ENCODE data around the gene FBLN7. TPM values are rescaled to one million over a fixed set of nuclear protein-coding genes. Genes with fewer than 3 reads are reported as not detected.

FBLN7 gene
- total and polyA plus RNA-seq, 4 donors: 0.60 to 2.4 (median 1.9) TPM

GRCh38 chr2:112143150-112143549 lies 5.0 kb downstream of the FBLN7 start:
- WGBS: 94% methylated on average over 5 of the region's 5 CpGs
- Histone ChIP-seq H3K9ac (ENCODE audit: low read depth in 1 of 2, low read length in 2 of 2) (no peak overlapping the region), H3K9me3 (ENCODE audit: control insufficient read depth in 4 of 4, low read length in 3 of 4) (no peaks in the 10 kb centered on the region), H3K36me3 (ENCODE audit: control insufficient read depth in 4 of 4, insufficient read depth in 3 of 4, low read depth in 1 of 4, low read length in 3 of 4) (peaks cover 0 to 1% (median 0%) of the 10 kb centered on the region in 4 donors), H3K4me1 (ENCODE audit: control insufficient read depth in 4 of 4, insufficient read depth in 4 of 4, low read length in 3 of 4) (peaks cover 0 to under 1% (median 0%) of the 10 kb centered on the region in 4 donors), H3K27me3 (ENCODE audit: control insufficient read depth in 4 of 4, insufficient read depth in 4 of 4, low read length in 3 of 4) (no peaks in the 10 kb centered on the region), H3K27ac (ENCODE audit: low read depth in 1 of 2, low read length in 2 of 2) (no peak overlapping the region), H3K4me3 (ENCODE audit: low read depth in 1 of 3, low read length in 3 of 3) (no peak overlapping the region)
- TF ChIP-seq ATF3 (IDR thresholded peaks at IDR 0.05) (no peak), HNF4G (IDR thresholded peaks at IDR 0.05) (no peak), GABPA (IDR thresholded peaks at IDR 0.05 in 1 of 2, conservative IDR thresholded peaks at IDR 0.05 in 1 of 2) (no peak), RXRA (IDR thresholded peaks at IDR 0.05) (no peak), TAF1 (conservative IDR thresholded peaks at IDR 0.05) (no peak), CTCF (IDR thresholded peaks at IDR 0.05; ENCODE audit: low read depth, low read length, missing input control) (no peak), NR2F2 (IDR thresholded peaks at IDR 0.05) (no peak), MAX (IDR thresholded peaks at IDR 0.05) (no peak), REST (IDR thresholded peaks at IDR 0.05) (no peak), YY1 (IDR thresholded peaks at IDR 0.05) (no peak), FOXA2 (IDR thresholded peaks at IDR 0.05) (no peak), FOXA1 (IDR thresholded peaks at IDR 0.05) (no peak), RAD21 (IDR thresholded peaks at IDR 0.05) (no peak), SP1 (IDR thresholded peaks at IDR 0.05) (no peak), ZBTB33 (IDR thresholded peaks at IDR 0.05) (no peak), EGR1 (IDR thresholded peaks at IDR 0.05; ENCODE audit: low read depth in 2 of 2) (no peak), HNF4A (conservative IDR thresholded peaks at IDR 0.05) (no peak)
- no peak for DNase-seq (ENCODE audit: low spot score)
